Neural progenitor cell (in vitro differentiated cells): Measurements from ENCODE around the gene PRDM2. TPM values are rescaled to one million over a fixed set of nuclear protein-coding genes. Genes with fewer than 3 reads are reported as not detected.

ENCODE experiments used
- DNase-seq: peaks from one replicate; pipeline ENCODE4 v3.0.0-alpha.2; 2016; ENCODE audit warnings: low spot score
- H2AFZ ChIP-seq: fragments of 200-600 bp; sonication (generic); replicated peaks from 2 replicates; pipeline ENCODE4 v1.6.1; 2016; ENCODE audit warnings: antibody characterized with exemption
- H3F3A ChIP-seq: fragments of 200-600 bp; sonication (generic); 2 replicates; pipeline ENCODE4 v1.6.1; 2016; ENCODE audit warnings: antibody characterized with exemption, low read depth
- H3K27ac ChIP-seq: fragments of 200-600 bp; sonication (generic); 2 replicates; pipeline ENCODE4 v1.5.1; 2016; ENCODE audit warnings: mild to moderate bottlenecking
- H3K27me3 ChIP-seq: fragments of 200-600 bp; sonication (generic); 2 replicates; pipeline ENCODE4 v1.6.1; 2016; ENCODE audit warnings: mild to moderate bottlenecking, moderate library complexity
- H3K36me3 ChIP-seq: fragments of 200-600 bp; sonication (generic); 2 replicates; pipeline ENCODE4 v1.5.1; 2016
- H3K4me1 ChIP-seq: fragments of 200-600 bp; sonication (generic); 2 replicates; pipeline ENCODE4 v1.6.1; 2016; ENCODE audit warnings: mixed run types
- H3K4me2 ChIP-seq: fragments of 200-600 bp; sonication (generic); 2 replicates; pipeline ENCODE4 v1.6.1; 2016
- H3K4me3 ChIP-seq: fragments of 200-600 bp; sonication (generic); 2 replicates; pipeline ENCODE4 v1.5.1; 2016
- H3K79me2 ChIP-seq: fragments of 200-600 bp; sonication (generic); 2 replicates; pipeline ENCODE4 v1.6.1; 2016; ENCODE audit warnings: low read depth
- H3K9ac ChIP-seq: fragments of 200-600 bp; sonication (generic); 2 replicates; pipeline ENCODE4 v1.6.1; 2016
- H3K9me3 ChIP-seq: fragments of 200-600 bp; sonication (generic); 2 replicates; pipeline ENCODE4 v1.5.1; 2016; ENCODE audit warnings: low read depth
- H4K20me1 ChIP-seq: fragments of 200-600 bp; sonication (generic); 2 replicates; pipeline ENCODE4 v1.6.1; 2016; ENCODE audit warnings: low read depth
- H3K27ac Mint-ChIP-seq: 3 replicates; pipeline ENCODE4 v1.8.0; 2021; ENCODE audit warnings: mixed read lengths
- H3K27me3 Mint-ChIP-seq: 2 replicates; pipeline ENCODE4 v1.8.0; 2022; ENCODE audit warnings: low read depth, mild to moderate bottlenecking, inconsistent platforms, moderate library complexity, mixed read lengths; ENCODE audit not compliant: insufficient read depth
- H3K36me3 Mint-ChIP-seq: 3 replicates; pipeline ENCODE4 v1.8.0; 2021; ENCODE audit warnings: mixed read lengths
- H3K4me1 Mint-ChIP-seq: 3 replicates; pipeline ENCODE4 v1.8.0; 2021; ENCODE audit warnings: mixed read lengths
- H3K4me3 Mint-ChIP-seq: 3 replicates; pipeline ENCODE4 v1.8.0; 2021; ENCODE audit warnings: mild to moderate bottlenecking, moderate library complexity, mixed read lengths
- H3K9me3 Mint-ChIP-seq: 3 replicates; pipeline ENCODE4 v1.8.0; 2020; ENCODE audit warnings: mixed read lengths
- EZH2 ChIP-seq: fragments of 200-600 bp; sonication (generic); IDR thresholded peaks from 2 replicates; pipeline ENCODE4 v1.6.1; 2017; ENCODE audit warnings: antibody characterized with exemption, mild to moderate bottlenecking, moderate library complexity
- EZH2phosphoT487 ChIP-seq: fragments of 200-600 bp; sonication (generic); IDR thresholded peaks from 2 replicates; pipeline ENCODE4 v1.6.1; 2017; ENCODE audit warnings: antibody characterized with exemption
- total RNA-seq: library from RNA; depleted of rRNA; stranded (reverse); fragments of >200 nt; gene quantifications from 2 replicates; pipeline ENCODE4 v1.2.3, GENCODE V29; 2015; ENCODE audit warnings: low replicate concordance
- TF ChIP-seq, protein P1 (sequence below): fragments of 200-600 bp; sonication (generic); IDR thresholded peaks from 2 replicates; pipeline ENCODE4 v1.5.1; 2017; ENCODE audit warnings: antibody characterized with exemption, mild to moderate bottlenecking

PRDM2 gene
- total RNA-seq, 1 donor from 2014 or later = 22.0 TPM

DNA sequence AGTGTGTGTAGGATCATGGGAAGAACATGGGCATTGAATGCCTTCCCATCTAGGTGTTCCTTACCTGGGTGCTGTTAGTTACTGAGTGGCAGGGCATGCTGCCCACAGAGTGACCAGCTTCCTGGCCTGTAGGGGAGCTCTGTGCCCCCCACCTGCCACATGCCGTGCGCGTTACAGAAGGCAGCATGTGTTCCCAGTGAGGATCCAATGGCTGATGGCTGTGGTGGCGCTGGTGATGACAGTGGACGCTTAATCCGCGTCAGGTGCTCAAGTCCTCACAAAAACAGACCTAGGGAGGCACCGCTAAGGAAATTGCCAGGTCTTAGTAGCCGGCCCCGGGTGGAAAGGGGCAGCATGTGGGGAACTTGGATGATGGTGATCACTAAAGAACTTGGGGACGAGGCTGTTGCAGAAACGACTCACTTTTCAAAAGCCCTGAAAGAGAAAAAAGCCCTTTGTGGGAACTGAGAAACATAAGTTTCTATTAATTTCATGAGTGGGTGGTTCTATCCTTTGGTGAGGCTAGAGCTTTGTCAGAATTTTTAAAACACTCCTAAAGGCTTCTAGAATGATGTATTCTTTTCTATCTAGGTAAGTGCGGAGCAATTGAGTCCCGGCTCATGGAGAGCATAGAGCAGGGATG, 93.2 kb downstream of the PRDM2 start:
- Histone ChIP-seq H3K27ac (no peak overlapping the region), H3K27me3 (no peaks in the 10 kb centered on the region), H3K9ac (no peak overlapping the region), H3K4me1 (peaks cover 6% of the 10 kb centered on the region), H3F3A (no peaks in the 10 kb centered on the region), H3K9me3 (no peaks in the 10 kb centered on the region), H3K4me2 (no peak overlapping the region), H3K4me3 (no peak overlapping the region), H2AFZ (no peak overlapping the region), H4K20me1 (peaks cover 18% of the 10 kb centered on the region), H3K79me2 (peaks cover 5% of the 10 kb centered on the region), H3K36me3 (no peaks in the 10 kb centered on the region)
- no peak for DNase-seq
- TF ChIP-seq, protein P1, sequence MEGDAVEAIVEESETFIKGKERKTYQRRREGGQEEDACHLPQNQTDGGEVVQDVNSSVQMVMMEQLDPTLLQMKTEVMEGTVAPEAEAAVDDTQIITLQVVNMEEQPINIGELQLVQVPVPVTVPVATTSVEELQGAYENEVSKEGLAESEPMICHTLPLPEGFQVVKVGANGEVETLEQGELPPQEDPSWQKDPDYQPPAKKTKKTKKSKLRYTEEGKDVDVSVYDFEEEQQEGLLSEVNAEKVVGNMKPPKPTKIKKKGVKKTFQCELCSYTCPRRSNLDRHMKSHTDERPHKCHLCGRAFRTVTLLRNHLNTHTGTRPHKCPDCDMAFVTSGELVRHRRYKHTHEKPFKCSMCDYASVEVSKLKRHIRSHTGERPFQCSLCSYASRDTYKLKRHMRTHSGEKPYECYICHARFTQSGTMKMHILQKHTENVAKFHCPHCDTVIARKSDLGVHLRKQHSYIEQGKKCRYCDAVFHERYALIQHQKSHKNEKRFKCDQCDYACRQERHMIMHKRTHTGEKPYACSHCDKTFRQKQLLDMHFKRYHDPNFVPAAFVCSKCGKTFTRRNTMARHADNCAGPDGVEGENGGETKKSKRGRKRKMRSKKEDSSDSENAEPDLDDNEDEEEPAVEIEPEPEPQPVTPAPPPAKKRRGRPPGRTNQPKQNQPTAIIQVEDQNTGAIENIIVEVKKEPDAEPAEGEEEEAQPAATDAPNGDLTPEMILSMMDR = no peak
- TF ChIP-seq EZH2 (no peak), EZH2phosphoT487 (no peak)
- Mint-ChIP-seq H3K4me3 (no peak overlapping the region), H3K9me3 (no peaks in the 10 kb centered on the region), H3K36me3 (peaks cover 12% of the 10 kb centered on the region), H3K27ac (no peak overlapping the region), H3K27me3 (no peaks in the 10 kb centered on the region), H3K4me1 (peaks cover 5% of the 10 kb centered on the region)

DNA sequence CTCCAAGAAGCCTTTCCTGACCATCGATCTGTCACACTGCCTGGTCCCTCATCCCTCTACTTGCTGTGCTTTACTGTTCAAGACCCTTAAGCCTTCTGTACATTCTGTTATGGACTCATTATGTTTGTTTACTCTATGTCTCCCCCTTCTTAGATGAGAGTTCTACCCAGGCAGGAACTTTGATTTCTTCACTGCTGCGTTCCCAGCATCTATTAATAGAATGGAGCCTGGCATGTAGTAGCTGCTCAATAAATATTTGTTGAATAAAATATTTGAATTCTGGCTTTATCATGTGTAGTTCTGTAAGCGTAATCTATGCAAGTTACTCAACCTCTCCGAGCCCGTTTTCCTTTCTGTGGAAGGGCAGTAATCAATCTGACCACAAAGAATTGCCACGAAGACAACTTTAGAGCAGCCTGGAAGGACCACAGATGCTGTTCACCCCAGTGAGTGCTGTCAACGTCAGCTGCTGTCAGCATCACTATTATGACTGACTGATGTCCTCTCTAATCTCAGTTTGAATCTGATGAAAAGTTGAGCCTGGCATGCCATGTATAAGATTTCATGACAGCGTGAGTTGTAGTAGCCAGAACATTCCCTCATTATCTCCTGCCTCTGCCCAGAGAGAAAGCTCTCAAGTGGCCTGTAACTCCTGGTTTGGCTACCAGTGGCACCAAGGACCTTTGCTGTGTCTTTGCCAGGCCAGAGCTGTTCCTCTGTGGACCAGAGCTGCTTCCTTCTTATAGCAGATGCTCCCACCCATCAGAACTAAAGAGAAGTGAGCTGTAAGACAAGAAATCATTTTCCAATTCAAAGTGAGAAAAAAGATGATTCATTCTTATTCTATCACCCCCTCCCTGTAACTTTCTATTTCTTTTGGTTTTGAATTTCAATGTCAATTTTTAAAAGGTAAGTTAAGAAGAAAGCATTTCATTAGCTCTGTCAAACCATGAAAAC, 94.5 kb downstream of the PRDM2 start:
- Mint-ChIP-seq H3K27ac (no peak overlapping the region), H3K36me3 (peaks cover 10% of the 10 kb centered on the region), H3K4me1 (peaks cover 7% of the 10 kb centered on the region), H3K4me3 (no peak overlapping the region), H3K27me3 (no peaks in the 10 kb centered on the region), H3K9me3 (no peaks in the 10 kb centered on the region)
- Histone ChIP-seq H3K4me2 (no peak overlapping the region), H2AFZ (no peak overlapping the region), H3K4me3 (no peak overlapping the region), H3K27ac (no peak overlapping the region), H3K36me3 (no peaks in the 10 kb centered on the region), H4K20me1 (peaks cover 8% of the 10 kb centered on the region), H3K4me1 (peaks cover 9% of the 10 kb centered on the region), H3K9ac (no peak overlapping the region), H3F3A (no peaks in the 10 kb centered on the region), H3K79me2 (peaks cover 5% of the 10 kb centered on the region), H3K27me3 (no peaks in the 10 kb centered on the region), H3K9me3 (no peaks in the 10 kb centered on the region)
- no peak for DNase-seq
- TF ChIP-seq, protein P1 = no peak
- TF ChIP-seq EZH2phosphoT487 (no peak), EZH2 (no peak)

DNA sequence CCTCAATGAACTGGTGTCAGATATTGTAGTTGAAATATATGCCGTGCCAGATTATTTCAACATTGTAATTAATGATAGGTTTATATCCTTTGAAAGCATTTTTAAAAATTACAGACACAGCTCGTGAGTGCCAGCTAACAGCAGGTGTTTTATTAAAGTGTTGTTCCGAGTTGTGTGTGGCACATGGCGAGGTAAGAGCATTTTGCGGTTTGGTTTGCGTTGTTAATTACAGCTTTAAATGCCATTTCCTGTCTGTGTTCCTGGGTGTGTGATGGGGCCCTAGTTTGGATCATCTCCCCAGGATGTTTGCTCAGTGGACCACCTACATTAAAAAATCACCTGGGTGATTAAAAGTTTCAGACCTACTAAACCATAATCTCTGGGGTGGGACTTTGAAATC, 97.4 kb downstream of the PRDM2 start:
- H3K36me3 ChIP-seq = no peaks in the 10 kb centered on the region
- peaks cover 9% of the 10 kb centered on the region for H3K4me1 ChIP-seq
- peaks cover 10% of the 10 kb centered on the region for H4K20me1 ChIP-seq
- no peaks in the 10 kb centered on the region for H3K79me2 ChIP-seq
- no peak overlapping the region for H3K4me3 ChIP-seq
- no peak overlapping the region for H2AFZ ChIP-seq
- Mint-ChIP-seq H3K9me3 (no peaks in the 10 kb centered on the region), H3K4me1 (peaks cover 12% of the 10 kb centered on the region), H3K27ac (no peak overlapping the region), H3K4me3 (no peak overlapping the region), H3K36me3 (peaks cover 8% of the 10 kb centered on the region), H3K27me3 (no peaks in the 10 kb centered on the region)
- H3K27ac ChIP-seq = no peak overlapping the region
- H3K4me2 ChIP-seq = no peak overlapping the region
- no peaks in the 10 kb centered on the region for H3F3A ChIP-seq
- TF ChIP-seq EZH2 (no peak), EZH2phosphoT487 (no peak)
- TF ChIP-seq, protein P1 = no peak
- H3K27me3 ChIP-seq = no peaks in the 10 kb centered on the region
- no peak overlapping the region for H3K9ac ChIP-seq
- no peaks in the 10 kb centered on the region for H3K9me3 ChIP-seq
- no peak for DNase-seq
